Uterus (tissue), 4 donors: ENCODE results near the gene NT5DC3. TPM values are rescaled to one million over a fixed set of nuclear protein-coding genes. Genes with fewer than 3 reads are reported as not detected.

Experiments
- DNase-seq, 2 donors: peaks; one replicate each; pipeline ENCODE4 v3.0.0-alpha.2; 2019 to 2020
- H3K27ac ChIP-seq, 2 donors: fragments of 200-600 bp; sonication (generic); 1 replicate in 1 of 2; 2 replicates in 1 of 2; pipeline ENCODE4 v1.5.1; 2016 to 2018
- H3K27me3 ChIP-seq, 2 donors: fragments of 200-600 bp; sonication (generic); one replicate each; pipeline ENCODE4 v1.5.1; 2018 to 2019; ENCODE audit warnings: control low read depth in 1 of 2
- H3K36me3 ChIP-seq, 2 donors: fragments of 200-600 bp; sonication (generic); one replicate each; pipeline ENCODE4 v1.5.1; 2019; ENCODE audit warnings: control low read depth in 1 of 2
- H3K4me1 ChIP-seq, 2 donors: fragments of 200-600 bp; sonication (generic); one replicate each; pipeline ENCODE4 v1.5.1; 2018 to 2019; ENCODE audit warnings: control low read depth in 1 of 2
- H3K4me3 ChIP-seq, 2 donors: fragments of 200-600 bp; sonication (generic); 1 replicate in 1 of 2; 2 replicates in 1 of 2; pipeline ENCODE4 v1.5.1; 2018 to 2019; ENCODE audit warnings: mild to moderate bottlenecking in 1 of 2
- H3K9me3 ChIP-seq, 2 donors: fragments of 200-600 bp; sonication (generic); one replicate each; pipeline ENCODE4 v1.5.1; 2019; ENCODE audit warnings: control low read depth in 1 of 2
- POLR2A ChIP-seq, 2 donors: fragments of 450-650 bp; IDR thresholded peaks; one replicate each; pipeline ENCODE4 v1.6.1; 2016; ENCODE audit warnings: antibody characterized with exemption in 2 of 2, mild to moderate bottlenecking in 1 of 2, moderate library complexity in 1 of 2
- intact Hi-C: fragments of 100-400 bp; cut with DNase I; formaldehyde crosslinking; loops from one replicate; pipeline ENCODE4 v1.15.1; 2023; ENCODE audit warnings: low total_unique reads
- total RNA-seq, 4 donors: library from RNA; depleted of rRNA in 3 of 4; stranded (reverse); fragments of >200 nt in 3 of 4; gene quantifications; one replicate each; pipeline versions ENCODE4 v1.1.0 to v1.2.4, GENCODE V29; 2014 to 2023
- TF ChIP-seq, protein P1 (sequence below), 4 experiments: fragments of 200-600 bp in 2 of 4; fragments of 450-650 bp in 2 of 4; sonication (generic) in 2 of 4; IDR thresholded peaks; one replicate each; pipeline ENCODE4 v1.5.1; 2016 to 2019; ENCODE audit warnings: antibody characterized with exemption in 4 of 4, mild to moderate bottlenecking in 2 of 4, moderate library complexity in 1 of 4
- donor health status: DM: yes; HTN: yes; CAD: no.

NT5DC3 gene
- total RNA-seq, 4 donors from 2014 or later, result 5.6 to 60.9 (median 15.9) TPM

DNA sequence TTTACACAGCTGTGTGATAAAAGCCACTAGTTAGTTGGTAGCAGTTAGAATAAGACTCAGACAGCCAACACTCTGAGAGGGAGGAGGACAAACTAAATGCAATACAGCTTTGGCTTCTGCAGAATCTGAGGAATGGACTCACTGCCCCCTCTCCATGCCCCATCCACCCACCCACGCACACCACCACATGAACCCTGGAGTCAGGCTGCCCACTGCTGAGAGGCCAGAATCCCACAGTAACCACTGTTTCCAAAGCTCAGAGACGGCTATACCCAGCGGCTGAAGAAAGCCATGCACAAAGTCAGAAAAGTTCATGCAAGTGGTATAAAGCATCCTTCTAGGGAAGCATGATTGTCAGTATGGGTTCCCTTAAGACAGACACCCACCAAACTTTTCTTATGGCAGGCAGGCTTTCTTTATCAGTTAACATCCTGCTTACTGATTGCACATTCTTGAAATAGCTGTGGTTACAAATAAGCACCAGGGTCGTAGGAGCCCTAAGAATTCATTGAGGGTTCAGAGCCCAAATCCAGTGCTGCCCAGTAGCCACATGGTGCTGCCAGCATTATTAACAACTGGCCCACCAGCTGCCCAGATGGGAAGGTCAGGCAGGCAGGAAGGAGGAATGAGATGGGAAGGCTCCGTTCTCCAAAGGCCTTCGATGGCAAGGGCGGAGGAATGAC lies 61.5 kb downstream of the NT5DC3 start:
- no peak for TF ChIP-seq POLR2A (IDR thresholded peaks at IDR 0.05)
- TF ChIP-seq, protein P1, sequence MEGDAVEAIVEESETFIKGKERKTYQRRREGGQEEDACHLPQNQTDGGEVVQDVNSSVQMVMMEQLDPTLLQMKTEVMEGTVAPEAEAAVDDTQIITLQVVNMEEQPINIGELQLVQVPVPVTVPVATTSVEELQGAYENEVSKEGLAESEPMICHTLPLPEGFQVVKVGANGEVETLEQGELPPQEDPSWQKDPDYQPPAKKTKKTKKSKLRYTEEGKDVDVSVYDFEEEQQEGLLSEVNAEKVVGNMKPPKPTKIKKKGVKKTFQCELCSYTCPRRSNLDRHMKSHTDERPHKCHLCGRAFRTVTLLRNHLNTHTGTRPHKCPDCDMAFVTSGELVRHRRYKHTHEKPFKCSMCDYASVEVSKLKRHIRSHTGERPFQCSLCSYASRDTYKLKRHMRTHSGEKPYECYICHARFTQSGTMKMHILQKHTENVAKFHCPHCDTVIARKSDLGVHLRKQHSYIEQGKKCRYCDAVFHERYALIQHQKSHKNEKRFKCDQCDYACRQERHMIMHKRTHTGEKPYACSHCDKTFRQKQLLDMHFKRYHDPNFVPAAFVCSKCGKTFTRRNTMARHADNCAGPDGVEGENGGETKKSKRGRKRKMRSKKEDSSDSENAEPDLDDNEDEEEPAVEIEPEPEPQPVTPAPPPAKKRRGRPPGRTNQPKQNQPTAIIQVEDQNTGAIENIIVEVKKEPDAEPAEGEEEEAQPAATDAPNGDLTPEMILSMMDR (IDR thresholded peaks at IDR 0.05), result no peak
- H3K4me1 ChIP-seq, result no peaks in the 10 kb centered on the region
- no peak for DNase-seq
- H3K27ac ChIP-seq, result no peak overlapping the region
- no peak overlapping the region for H3K4me3 ChIP-seq
- no peaks in the 10 kb centered on the region for H3K27me3 ChIP-seq
- H3K9me3 ChIP-seq, result no peaks in the 10 kb centered on the region
- no peaks in the 10 kb centered on the region for H3K36me3 ChIP-seq
- intact Hi-C loops, result loop anchor here (10.0 kb wide), 1 partner anchor 95 kb away; no protein-coding TSS in a partner anchor

DNA sequence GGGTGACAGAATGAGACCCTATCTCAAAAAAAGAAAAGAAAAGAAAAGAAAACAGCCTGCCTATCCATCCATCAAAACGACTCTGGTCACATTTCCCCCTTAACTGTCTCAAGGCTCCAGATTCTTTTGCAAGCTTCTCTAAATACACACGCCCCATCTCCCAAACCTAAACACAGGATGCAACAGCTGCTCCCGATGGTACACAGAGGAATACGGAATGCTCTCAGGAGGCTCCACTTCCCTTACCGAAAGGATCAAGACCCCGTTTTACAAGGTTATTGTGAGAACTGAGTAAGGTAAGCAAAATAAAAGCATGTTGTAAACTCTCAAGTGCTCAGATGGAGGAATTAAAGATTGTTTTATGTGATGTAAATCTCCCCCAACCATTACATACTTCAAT lies 62.3 kb downstream of the NT5DC3 start:
- H3K36me3 ChIP-seq, result no peaks in the 10 kb centered on the region
- no peaks in the 10 kb centered on the region for H3K4me1 ChIP-seq
- H3K27me3 ChIP-seq, result no peaks in the 10 kb centered on the region
- no peak overlapping the region for H3K4me3 ChIP-seq
- intact Hi-C loops, result loop anchor here (10.0 kb wide), 1 partner anchor 96 kb away; no protein-coding TSS in a partner anchor
- no peak for TF ChIP-seq POLR2A (IDR thresholded peaks at IDR 0.05)
- TF ChIP-seq, protein P1 (IDR thresholded peaks at IDR 0.05), result no peak
- no peak for DNase-seq
- H3K27ac ChIP-seq, result no peak overlapping the region
- no peaks in the 10 kb centered on the region for H3K9me3 ChIP-seq

DNA sequence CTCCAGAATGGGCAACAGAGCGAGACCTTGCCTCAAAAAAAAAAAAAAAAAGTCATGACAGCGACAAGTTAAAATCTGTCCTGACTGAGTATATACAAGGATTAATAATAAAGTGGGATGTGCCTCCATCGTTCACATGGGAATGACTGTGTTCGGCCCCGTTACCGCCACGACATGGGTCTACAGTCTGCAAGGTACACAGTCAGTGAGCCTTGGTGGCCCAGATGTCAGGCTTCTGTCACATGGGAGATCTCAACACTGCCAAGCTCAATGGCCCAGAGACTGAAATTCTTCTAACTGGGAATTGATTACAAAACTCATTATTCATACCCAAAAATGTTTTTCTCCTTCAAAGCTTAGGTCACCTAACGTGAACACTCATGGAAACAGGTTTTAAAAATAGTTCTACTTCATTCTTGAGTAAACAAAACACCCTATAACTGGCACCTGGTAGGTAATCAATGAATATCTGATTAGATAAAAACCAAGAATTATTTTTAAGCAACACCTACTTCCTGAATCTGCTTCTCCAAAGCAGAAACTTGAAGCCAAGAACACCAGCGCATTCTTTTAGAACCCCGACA lies 66.0 kb downstream of the NT5DC3 start:
- intact Hi-C loops, result loop anchor here (10.0 kb wide), 1 partner anchor 100 kb away; no protein-coding TSS in a partner anchor
- Histone ChIP-seq H3K4me3 (no peak overlapping the region), H3K9me3 (no peaks in the 10 kb centered on the region), H3K27ac (no peak overlapping the region), H3K4me1 (peaks cover 0 to 4% of the 10 kb centered on the region in 2 donors), H3K27me3 (no peaks in the 10 kb centered on the region), H3K36me3 (no peaks in the 10 kb centered on the region)
- TF ChIP-seq POLR2A (IDR thresholded peaks at IDR 0.05), result no peak
- TF ChIP-seq, protein P1 (IDR thresholded peaks at IDR 0.05), result no peak
- DNase-seq, result no peak

DNA sequence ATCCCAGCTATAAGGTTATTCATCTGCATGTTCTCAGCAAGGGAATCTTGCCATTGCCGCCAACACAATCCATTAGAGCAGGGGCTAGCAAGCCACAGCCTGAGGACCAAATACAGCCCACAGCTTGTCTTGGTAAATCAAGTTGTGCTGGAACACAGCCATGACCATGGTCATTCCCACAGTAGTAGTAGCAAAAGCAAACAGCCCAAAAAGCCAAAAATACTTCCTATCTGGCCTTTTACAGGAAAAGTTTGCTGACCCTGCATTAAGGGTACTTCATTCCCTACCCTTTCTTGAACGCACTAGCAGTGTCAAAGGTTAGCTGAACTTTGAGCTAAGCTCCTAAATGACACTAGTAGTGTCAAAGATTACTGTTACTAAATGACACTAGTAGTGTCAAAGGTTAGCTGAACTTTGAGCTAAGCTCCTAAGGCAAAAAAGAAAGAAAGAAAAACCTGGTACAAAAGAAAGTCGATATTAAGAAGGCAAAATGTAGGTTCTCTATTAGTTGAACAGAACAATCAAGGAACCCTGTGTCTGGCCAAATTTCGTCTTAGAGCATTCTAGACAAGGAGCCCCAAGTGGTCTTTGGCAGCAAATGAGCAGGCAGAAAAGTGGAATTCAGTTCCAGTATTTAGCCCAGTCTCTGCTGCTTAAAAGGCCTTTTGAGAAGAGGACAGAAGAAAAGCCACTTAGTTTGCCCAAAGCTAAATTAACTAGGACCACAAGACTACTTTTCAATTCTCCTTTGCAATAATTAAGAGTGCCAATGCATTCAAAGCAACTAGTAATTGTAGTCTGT lies 67.7 kb downstream of the NT5DC3 start:
- no peak for DNase-seq
- TF ChIP-seq, protein P1 (IDR thresholded peaks at IDR 0.05), result no peak
- TF ChIP-seq POLR2A (IDR thresholded peaks at IDR 0.05), result no peak
- Histone ChIP-seq H3K27ac (peak overlapping the region in 1 of 2 donors; percentile 35), H3K27me3 (no peaks in the 10 kb centered on the region), H3K4me1 (peaks cover 0 to 4% of the 10 kb centered on the region in 2 donors), H3K9me3 (no peaks in the 10 kb centered on the region), H3K4me3 (no peak overlapping the region), H3K36me3 (no peaks in the 10 kb centered on the region)
- intact Hi-C loops, result loop anchor here (10.0 kb wide), 1 partner anchor 101 kb away; no protein-coding TSS in a partner anchor
